ENCODE measurements around the gene IRF8.
"Not testable (repeated sequence)": the region's sequence is repeated elsewhere in the genome, so short reads cannot be mapped to it uniquely, and the experiment has no call there.

Gene IRF8

DNA sequence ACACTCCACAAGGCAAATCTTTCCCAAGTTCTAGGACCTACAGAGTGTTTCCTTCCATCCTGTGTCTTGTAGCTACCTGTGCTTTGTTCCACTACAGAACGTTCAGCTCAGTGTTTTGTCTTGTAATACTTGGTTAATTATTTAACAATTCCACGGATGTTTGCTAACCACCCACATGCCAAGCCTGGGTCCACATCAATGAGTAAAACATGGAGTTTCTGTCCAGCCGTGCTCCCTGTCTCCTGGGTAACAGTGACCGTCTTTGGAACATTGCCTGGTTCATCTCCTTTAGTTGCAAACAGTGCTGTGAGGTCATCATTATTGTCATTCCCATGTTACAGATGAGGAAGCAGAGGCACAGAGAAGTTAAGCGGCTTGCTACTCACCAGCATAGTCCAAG is 41.3 kb downstream of the IRF8 start:
- DNase-seq: no peak

GRCh38 chr16:85941863-85942644 is 43.1 kb downstream of the IRF8 start:
- DNase-seq: no peak

- DNase-seq: not testable (repeated sequence)
Measured at GRCh38 chr16:85942659-85943058, 43.7 kb downstream of the IRF8 start.

DNA sequence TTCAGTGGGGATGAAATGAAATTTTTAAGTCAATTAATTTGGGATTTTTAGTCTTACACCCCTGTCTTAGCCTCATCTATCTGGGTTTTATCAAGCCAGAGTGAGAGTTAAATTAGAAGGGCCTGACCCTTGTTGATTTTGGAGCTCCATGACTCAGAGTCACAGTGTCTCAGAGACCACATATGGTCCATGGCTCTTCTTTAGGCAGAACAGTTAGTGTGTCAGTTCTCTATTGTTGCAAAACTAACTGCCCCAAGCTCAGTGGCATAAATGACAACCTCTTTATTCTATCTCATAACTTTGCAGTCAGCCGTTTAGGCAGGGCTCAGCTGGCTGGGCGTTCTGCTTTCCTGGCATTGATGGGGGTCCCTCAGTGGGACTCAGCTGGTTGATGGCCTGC is 44.7 kb downstream of the IRF8 start:
- DNase-seq: no peak

GRCh38 chr16:85944572-85945423 is 45.8 kb downstream of the IRF8 start:
- no peak for DNase-seq

DNA sequence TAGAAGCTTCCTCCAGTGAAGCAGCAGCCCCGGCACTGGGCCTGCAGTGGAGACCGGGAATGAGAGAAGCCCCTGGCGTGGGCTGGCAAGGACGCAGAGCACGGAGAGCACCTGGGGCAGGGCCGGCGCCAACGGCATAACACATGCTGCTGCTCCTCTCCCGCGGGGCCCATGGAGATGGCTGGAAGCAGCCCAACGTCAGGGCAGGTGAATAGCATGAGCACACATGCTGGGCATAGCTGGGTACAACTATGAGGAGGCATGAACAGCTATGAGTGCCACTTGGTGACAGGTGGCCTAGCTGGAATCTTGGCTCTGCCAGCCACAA is 46.4 kb downstream of the IRF8 start:
- no peak for DNase-seq

- no peak for DNase-seq
Measured at GRCh38 chr16:85946541-85947124, 47.7 kb downstream of the IRF8 start.

DNA sequence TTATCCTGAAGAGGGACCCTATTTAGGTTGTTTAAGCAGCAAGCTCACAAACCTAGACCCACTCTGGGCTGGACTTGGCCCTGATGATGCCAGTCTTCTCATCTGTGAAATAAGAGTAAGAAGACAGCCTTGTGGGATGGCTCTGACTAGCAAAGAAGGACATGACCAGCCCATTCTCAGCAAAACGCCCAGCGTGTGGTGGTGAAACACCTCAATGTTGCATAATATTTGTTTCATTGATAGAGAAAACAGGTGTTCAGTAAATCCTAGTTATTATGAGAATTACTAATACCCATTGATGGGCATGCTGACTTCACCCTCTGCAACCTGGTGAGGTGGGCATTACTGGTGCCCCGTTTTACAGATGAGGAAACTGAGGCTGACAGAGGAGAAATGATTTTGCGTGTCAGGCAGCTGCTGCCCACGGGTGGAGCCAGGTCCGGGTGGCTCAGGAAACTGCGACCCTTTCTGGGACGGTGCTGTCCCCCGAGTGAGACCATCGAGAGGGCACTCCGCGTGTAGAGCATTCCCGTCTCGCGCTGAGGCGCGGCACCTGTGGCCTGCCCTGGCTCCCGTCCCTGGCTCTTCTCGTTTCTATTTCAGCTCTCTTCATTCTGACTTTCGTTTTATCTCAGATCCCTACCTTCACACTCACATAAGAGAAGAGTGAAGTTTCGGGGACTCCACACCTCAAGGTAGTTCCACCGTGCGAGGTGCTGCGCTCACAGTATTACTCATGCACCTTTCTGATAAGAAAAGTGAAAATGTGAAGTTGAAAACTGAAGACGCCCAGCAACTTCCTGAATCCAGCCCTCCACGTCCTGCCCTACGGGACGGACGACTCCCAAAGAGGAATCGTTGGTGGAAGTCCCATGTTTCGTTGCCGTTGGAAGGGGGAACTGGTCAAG is 48.5 kb downstream of the IRF8 start:
- no peak for DNase-seq

GRCh38 chr16:85948138-85948509 is 49.2 kb downstream of the IRF8 start:
- no peak for DNase-seq

DNA sequence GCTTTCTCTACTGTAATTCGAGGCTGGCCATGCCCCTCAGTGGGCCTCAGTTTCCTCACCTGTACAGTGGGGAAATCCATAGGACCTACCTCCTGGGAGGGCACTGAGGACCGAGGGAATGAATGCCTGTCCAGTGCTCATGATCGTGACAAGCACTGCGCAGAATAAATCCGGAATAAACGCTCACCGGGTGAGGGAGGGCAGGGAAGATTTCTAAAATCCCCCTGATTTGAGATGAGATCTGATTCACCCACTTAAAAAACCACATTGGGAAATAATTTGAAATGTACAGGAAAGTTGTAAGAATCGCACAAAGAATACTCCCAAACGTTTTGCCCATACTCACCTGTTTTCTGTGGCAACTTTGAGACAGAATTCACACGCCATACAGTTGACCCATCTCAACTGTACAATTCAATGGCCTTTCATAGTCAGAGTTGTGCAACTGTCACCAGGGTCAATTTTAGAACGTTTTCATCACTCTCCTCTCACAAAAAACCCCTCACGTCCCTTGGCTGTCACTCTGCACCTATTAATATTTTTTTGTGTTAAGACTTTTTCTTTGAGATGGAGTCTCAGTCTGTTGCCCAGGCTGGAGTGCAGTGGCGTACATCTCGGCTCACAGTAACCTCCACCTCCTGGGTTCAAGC is 49.8 kb downstream of the IRF8 start:
- DNase-seq: no peak

GRCh38 chr16:85950136-85950918 is 51.4 kb downstream of the IRF8 start:
- no peak for DNase-seq

DNA sequence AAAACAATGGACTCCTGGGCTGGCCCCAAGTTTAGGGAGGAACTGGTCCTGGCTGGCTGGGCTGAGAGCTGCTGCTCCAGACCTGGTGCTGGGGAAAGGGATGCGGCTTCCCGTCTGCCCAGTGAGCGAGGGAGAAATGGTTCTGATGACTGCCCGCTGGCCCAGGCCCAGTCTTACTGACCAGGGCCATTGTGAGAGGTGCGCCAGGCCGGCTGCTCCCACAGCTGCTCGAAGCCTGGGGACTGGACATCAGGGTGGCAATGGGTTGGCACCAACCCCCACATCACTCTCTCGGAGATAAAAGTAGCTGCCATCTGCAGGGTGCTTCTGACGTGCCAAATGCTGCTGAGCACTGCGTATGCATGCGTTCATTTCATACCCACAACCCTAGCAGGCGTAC is 53.2 kb downstream of the IRF8 start:
- no peak for DNase-seq

GRCh38 chr16:85952811-85953210 is 53.8 kb downstream of the IRF8 start:
- no peak for DNase-seq

- no peak for DNase-seq
Measured at GRCh38 chr16:85954927-85955519, 56.1 kb downstream of the IRF8 start.

DNA sequence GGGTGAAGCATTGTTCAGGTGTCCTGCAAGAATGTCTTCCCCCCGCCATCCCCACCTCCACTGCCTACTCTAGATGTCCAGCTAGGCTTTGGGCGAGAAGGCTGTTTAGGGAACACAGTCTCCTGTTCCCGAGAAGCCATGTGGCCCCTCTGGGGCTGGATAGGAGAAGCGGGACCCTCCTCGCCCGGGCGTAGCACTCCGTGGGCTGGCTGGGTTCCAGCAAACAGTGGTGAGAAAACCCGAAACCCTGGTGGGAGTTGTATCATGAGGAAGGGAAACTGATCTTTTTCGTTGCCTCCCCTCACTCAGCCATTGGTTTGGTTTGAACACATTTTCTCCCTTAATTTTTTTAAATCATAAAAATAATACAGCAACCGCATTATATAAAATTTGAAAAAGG is 56.6 kb downstream of the IRF8 start:
- no peak for DNase-seq

- DNase-seq: no peak
Measured at GRCh38 chr16:85956426-85956825, 57.5 kb downstream of the IRF8 start.

- DNase-seq: no peak
Measured at GRCh38 chr16:85958731-85959130, 59.8 kb downstream of the IRF8 start.

DNA sequence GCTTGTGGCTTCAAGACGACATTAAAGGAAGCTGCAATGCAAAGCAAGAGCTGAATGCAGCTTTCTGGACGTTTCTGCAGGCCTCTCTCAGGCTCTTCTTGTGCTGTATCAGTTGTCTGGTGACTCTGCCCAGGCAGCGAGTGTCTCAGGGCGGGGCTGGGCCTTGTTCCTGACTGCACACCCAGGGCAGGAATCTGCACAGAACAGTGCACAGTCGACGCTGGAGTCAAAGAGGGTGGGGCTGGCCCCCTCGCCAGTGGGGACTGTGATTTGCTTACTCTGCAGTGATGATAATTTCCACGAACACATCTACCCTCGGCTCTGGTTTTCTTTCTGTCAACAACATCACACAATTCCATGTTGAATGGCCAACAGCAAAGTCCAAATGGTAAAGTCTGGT is 60.7 kb downstream of the IRF8 start:
- DNase-seq: no peak

DNA sequence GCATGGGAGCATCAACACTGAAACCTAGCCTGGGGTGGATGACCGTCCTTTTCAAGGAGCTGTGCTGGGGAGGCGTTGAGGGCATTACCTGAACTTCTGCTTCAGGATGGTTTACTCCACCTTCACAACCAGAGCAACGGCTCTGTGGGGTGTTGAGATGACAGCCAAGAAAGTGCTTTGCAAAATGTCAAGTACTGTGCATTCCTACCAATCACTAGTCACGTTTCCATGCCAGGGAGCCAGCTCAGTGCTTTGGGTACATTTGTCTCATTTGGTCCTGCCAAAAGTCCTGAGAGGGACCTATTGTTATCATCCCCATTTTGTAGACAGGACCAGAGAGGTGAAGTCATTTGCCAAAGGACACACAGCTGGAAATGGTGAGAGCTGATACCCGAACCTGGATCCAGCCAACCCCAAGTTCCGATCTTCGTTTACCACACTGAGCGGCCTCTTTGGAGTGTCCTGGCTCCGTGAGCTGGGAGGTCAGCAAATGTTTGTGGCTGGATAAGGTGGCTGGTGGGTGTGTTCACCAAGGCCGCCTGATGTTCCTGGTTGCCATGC is 61.6 kb downstream of the IRF8 start:
- no peak for DNase-seq

- no peak for DNase-seq
Measured at GRCh38 chr16:85961988-85962915, 63.3 kb downstream of the IRF8 start.
